Activated T-helper 1 cell treated with Interleukin-2 at 50 U/mL for 16 hours (primary cell): ENCODE measurements around the gene CES5A.
"Not testable (repeated sequence)": the region's sequence is repeated elsewhere in the genome, so short reads cannot be mapped to it uniquely, and the experiment has no call there.

Experiments used
- DNase-seq: peaks from one replicate; pipeline ENCODE4 v3.0.0-alpha.2; 2020; ENCODE audit warnings: low read depth

CES5A gene, protein sequence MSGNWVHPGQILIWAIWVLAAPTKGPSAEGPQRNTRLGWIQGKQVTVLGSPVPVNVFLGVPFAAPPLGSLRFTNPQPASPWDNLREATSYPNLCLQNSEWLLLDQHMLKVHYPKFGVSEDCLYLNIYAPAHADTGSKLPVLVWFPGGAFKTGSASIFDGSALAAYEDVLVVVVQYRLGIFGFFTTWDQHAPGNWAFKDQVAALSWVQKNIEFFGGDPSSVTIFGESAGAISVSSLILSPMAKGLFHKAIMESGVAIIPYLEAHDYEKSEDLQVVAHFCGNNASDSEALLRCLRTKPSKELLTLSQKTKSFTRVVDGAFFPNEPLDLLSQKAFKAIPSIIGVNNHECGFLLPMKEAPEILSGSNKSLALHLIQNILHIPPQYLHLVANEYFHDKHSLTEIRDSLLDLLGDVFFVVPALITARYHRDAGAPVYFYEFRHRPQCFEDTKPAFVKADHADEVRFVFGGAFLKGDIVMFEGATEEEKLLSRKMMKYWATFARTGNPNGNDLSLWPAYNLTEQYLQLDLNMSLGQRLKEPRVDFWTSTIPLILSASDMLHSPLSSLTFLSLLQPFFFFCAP

DNA sequence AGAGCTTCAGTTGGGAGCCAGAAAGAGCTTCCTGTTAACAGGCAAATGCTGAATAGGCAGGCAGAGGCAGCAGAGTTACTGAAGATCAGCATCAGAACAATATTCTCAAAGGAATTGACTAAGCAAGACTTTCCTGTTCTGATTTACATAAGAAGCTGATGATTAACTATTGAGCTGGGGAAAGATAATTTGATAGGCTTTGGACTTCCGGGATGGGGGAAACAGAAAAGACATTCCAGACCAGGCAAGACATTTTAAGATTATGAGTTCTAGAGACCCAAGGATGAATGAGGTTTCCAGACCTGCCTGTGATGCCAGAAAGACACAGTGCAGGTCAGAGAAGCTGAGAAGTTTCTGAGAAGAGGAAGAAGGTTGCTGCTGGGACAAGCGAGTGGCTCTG lies at the start of gene CES5A:
CES5A (minus strand) TSS at position 101 of the 400 bp plus-strand sequence. CDS start 152 bp downstream, outside the sequence.
- DNase-seq = no peak

DNA sequence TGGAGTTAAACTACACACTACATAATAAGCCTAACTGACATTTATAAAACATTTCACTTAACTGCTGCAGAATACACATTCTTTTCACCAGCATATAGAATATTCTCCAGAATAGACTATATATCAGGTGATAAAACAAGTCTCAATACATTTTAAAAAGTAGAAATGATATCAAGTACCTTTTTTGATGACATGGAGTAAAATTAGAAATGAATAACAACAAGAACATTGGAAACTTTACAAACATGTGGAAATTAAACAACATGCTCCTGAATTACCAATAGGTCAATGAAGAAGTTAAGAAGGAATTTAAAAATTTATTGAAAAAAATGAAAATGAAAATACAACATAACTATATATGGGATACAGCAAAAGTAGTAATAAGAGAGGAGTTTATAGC lies 47.5 kb upstream of the CES5A start:
- no peak for DNase-seq

DNA sequence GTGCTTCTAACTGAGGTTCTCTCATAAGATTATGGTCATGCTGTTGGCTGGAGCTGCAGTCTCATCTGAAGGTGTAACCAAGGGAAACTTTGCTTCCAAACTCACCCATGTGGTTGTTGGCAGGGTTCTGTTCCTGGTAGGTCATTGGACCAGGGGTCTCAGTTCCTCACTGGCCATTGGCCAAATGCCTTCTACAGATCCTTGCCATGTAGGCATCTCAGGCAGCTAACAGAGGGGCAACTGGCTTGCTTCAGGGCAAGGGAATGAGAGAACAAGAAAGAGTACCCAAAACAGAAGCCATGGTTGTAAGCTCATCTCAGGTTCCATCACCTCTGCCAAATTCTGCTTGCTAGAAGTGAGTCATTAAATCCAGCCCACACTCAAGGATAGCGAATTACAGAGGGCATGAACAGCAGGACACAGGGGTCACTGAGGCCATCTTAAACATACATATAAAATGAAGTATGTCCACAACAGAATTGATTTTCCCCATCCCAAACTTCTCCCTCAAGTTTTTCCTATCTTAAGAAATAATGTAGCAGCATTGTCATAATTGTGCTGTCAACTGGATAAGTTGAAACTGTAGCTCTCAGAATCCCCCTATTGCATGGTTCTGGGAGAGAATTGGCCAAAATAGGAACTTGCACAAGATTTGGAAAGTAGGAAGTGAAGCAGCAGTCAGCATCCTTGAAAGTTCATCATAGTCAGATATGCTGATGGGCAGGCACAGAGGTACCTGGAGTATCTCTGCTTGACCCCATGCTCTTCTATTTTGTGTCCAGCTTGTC lies 42.4 kb upstream of the CES5A start:
- DNase-seq = no peak

DNA sequence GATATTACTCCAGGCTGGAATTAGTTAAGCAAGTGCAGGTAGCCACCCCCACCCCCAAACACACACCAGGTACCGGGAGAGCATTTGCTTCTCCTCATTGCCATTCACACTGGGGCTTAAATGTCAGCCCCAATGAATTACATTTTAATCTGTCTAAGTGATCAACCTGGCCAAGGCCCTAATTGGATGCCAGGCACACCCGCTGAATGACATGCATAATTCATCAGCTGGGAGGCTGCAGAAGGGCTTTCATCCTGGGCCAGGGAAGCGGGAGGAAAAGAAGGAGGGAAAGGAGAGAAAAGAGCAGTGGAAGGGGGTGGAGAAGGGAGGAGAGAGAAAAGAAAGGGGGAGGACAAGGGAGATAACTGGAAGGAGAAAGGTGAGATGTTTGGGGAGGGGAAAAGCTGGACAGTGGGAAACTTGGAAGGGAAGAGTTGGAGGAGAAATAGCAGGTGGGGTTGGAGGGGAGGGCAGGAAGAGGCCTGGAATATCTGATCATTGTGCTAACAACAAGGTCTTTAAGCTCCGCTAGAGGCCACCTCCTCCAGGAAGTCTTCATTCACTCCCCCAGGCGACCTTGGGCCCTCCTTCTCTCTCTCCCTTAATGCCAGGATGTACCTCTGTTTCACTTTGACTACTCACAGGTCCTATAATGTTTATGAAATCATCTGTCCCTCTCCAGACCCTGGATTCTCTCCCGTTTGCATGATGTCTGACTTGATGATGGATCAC lies 40.1 kb upstream of the CES5A start:
- no peak for DNase-seq

DNA sequence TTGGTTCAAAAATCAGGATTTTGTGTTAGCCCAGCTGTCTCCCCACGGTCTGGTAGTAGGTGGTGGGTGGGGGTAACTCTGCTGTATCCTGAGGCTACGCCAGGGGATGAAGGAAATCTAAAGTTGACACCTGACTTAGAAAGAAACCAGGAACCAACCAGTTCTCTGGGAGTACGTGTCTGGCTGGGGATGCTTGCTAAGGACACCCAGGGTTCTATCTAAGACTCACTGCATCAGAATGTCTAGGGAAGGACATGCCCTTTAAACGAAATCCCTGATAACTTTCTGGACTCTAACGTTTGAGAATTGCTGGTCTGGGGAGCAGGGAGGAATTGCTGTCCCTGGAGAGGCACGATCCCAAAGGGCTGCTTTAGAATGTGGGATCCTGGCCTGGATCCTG lies 39.2 kb upstream of the CES5A start:
- no peak for DNase-seq

DNA sequence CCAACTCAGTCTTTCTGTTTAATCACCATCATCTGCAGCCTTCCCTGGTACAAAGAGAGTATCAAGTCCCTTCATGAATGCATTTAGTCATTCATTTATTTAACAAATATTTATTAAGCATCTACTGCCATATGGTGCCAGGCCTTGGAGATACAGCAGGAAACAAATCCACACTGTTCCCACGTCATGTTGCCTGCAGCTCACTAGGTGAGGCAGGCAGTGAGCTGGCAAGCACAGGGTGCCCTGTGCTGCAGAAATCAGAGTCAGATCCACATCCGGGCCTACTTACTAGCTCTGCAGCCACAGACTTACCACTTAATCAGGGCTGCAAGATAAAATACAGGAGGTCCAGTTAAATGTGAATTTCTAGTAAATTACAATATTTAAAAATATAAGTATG lies 38.5 kb upstream of the CES5A start:
- DNase-seq = no peak

DNA sequence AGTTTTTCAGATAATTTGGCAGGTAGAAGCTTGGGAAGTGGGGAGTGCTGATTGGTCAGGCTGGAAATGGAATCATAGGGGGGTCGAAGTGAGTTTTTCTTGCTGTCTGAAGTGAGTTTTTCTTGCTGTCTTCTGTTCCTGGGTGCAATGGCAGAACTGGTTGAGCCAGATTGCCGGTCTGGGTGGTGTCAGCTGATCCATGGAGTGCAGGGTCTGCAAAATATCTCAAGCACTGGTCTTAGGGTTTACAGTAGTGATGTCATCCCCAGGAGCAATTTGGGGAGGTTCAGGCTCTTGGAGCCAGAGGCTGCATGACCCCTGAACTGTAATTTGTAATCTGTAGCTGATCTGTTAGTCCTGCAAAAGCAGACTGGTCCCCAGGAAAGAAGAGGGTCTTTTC lies 37.9 kb upstream of the CES5A start:
- DNase-seq = not testable (repeated sequence)

DNA sequence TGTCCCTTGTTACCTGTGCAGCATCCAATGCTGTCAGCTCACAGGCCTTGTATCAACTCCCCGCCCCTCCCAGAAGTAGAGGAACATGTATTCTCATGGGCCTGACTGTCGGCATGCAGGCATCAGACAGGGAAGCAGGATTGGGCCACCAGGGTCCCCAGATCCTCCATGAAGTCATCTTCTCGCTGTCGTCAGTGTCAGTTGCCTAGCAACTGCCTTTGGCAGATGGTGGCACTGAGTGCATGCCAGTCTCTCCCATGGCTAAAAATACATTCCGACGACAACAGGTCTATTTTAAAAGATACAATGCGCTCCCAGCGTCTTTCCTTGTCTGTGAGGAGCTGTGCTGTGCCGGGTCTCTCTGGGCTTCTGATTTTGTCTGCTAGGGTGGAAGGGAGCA lies 36.8 kb upstream of the CES5A start:
- DNase-seq = no peak

DNA sequence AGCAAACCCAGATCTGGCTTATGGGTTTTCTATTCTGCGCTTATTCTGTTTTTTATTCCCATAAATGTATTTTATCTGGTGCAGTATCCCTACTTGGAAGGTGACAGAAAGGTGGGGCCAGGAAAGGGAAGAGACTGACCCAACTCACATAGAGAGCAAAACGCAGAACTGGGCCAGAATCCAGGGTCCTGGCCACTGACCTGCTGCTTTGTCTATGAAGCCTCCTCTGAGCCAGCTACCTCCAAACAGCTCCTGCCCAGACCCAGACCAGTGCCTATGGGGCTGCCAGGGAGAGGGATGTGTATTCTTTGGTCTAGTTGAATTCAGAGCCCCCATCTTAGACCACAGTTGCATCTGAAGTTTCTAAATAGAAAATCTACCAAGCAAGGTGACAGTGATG lies 36.4 kb upstream of the CES5A start:
- DNase-seq = no peak

DNA sequence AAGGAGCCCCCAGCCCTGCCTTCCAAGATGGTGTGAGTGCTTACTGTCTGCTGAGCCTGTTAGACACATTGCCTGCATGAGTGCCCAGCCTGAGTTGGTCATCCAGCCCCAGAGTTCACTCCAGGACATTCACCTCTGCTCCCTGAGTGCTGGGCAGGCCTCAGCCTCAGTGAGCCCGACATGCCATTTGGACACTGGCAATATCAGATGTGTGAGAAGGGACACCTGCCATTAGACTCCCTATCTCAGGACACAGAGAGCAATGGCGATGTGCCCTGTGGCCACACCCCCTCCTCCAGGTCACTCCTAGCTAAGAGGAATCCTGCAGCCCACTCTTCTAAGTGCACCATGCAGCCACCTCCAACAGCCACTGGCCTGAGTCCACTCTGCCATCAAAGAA lies 34.7 kb upstream of the CES5A start:
- DNase-seq = no peak

DNA sequence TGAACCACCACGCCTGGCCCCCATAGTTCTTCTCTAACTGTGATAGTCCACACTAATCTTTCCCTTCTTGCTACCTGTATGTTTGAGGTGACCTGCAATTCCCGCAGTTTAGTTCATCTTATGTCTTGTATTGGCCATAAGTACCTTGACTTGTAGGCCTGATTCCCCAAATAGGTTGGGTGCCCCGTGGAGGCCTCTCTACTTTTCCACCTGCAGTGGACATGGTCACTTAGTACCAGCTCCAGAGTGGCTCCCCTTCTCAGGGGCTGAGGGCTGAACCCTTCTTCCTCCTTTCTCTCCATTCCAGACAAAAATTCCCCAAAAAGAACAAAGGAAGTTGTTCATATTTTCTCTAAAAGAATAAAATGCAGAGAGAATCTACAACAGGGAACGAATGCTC lies 33.5 kb upstream of the CES5A start:
- no peak for DNase-seq

DNA sequence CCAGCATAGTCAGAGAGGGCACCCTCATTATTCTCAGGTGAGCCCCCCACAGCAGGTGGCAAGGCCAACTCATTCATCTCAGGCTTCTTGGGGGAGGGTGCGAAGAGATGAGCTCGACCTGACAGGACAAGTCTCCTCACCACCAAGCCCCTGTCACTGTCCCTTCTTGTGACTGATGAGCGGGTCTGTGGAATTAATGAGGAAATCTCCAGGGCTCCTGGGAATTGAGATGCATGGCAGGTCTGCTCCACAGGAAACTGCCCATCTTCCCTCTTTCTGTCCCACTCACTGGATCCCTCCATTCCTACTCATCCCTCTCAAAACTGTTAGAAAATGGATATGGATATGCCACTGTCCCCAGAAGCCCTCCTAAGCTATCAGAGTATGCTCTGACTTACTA lies 32.5 kb upstream of the CES5A start:
- no peak for DNase-seq

DNA sequence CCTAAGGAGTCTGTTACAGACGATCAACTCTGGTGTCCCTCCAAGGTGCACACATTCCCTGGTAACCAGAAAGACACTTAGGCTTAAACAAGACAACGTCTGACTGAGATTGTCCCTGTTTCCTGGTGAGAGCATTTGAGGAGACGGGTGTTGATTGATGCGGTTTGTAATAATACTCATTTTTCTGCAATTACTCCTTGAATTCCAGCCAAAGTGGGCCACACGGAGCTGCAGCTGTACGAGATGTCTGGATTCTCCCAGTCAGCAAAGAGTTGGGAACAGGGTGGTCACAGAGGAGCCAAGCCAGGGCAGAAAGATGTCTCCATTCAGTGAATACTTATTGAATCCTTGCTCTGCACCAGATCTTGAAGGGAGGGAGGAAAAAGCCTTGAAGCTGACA lies 30.9 kb upstream of the CES5A start:
- DNase-seq = no peak

DNA sequence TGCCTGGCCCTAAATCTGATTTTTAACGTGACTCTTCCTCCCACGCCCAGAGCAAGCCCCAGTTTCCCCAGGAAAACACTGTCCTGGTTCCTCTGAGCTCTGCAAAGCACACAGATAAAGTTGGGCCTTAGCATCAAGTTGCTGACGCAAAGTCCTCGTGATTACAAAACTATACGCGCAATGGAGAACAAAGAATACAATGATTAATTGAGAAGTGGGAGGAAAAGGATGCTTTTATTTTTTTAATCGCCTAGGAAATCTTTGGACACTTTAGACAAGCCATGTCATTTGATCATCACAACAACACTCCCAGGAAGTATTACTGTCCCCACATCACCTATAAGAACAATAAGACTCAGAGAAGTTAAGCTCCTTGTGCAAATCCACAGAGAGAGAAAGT lies 30.5 kb upstream of the CES5A start:
- DNase-seq = no peak

DNA sequence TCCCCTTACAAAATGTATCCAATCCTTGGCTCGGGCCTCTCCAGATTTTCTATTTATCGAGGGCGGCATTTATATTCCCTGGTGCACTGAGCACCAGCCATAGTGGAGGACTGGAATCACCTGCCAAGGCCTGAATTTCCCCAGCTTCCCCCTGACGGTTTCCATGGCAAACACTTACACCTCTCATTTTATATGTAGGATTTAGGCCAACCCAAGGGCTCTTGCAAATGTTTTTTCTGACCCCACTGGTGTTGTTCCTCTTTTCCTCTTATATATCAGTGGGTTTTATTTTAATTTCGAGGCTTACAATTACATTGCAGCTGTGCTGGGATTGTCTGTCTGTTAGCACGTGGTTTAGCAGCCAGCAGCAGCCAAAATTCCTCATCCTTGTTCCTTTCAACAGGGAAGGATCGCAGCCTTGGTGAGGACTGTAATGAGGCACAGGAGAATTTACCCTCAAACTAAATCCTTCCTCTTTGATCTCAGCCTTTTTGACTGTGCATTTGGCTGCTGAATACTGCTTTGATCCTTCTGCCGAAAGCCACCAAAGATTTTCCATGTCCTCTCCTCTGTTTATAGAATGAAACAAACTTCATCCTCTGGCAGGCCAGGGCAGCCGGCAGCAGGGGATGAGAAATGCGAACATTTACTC lies 26.5 kb upstream of the CES5A start:
- no peak for DNase-seq

DNA sequence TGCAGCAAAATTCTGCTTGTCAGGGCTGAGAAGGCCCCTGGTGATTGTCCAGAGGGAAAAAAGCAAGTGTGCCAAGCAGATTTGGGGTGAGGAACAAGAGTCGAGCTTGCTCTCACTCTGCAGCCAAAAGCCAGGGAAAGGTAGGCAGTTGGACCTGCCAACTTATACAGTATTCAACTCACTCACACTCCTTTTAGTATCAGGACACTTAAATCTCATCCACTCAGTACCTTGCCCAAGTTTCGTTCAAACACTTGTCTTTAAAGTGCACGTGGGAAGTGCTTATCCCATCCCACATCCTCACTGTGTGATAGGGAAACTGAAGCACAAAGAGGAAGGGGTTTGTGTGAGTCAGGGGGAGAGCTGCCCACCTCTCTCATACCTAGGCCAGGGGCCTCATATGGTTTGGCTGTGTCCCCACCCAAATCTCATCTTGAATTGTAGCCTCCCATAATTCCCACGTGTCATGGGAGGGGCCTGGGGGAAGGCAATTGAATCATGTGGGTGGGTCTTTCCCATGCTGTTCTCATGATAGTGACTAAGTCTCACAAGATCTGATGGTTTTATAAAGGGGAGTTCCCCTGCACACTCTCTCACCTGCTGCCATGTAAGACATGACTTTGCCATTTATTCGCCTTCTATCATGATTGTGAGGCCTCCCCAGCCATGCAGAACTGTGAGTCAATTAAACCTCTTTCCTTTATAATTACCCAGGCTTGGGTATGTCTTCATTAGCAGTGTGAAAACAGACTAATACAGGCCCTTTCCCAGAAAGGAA lies 25.6 kb upstream of the CES5A start:
- DNase-seq = no peak

DNA sequence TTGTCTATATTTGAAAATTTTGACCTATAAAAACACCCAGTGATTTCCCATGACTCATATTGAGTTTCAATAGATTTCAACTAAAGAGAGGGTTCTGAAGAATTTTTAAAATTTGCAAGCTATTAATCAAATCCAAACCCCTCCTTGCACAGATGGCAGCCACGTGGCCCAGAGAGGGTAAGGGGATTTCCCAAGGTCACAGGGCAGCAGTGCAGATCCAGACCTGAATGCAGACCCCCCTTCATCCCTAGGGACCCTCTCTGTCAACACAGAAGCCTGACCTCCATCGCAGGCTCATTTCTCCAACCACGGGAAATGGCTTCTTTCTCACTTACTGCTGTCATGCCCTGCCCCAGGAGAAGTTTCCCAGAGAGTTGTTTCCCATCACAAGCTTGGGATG lies 24.7 kb upstream of the CES5A start:
- DNase-seq = no peak

DNA sequence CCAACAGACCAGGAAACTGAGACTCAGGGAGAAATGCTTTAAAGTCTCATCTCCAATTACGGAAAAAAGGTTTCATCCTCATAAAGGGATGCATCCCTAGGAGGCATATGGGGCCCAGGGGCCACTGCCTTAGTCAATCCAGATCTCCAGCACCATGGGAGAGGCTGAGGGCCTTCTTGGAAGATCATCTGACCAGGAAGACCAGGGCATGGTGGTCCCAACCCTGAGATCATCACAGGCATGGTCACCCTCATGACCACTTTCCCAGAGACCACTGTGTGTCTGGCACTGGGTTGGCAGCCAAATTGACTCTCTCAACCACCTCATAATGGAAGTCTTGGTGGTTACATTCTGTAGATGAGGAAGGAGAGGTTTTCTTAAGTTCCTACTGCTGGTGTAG lies 23.4 kb upstream of the CES5A start:
- no peak for DNase-seq

DNA sequence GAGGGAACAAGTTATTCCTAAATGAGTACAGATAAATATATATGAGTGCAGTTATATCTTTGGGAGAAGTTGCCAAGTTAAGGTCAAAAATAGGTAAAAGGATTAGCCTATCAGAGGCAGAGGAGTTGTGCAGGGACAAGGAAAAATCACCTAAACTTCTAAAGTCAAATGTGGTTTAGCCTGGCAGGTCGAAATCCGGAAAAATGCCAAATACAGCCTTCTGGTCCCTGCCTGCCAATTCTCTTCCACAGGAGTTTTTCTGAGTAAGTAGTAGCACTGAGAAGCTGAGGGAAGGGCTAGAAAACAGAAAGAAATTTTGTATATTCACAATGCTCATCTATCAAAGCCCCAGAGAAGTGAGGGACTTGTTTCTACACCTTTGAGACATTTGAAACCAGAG lies 17.6 kb upstream of the CES5A start:
- DNase-seq = no peak

DNA sequence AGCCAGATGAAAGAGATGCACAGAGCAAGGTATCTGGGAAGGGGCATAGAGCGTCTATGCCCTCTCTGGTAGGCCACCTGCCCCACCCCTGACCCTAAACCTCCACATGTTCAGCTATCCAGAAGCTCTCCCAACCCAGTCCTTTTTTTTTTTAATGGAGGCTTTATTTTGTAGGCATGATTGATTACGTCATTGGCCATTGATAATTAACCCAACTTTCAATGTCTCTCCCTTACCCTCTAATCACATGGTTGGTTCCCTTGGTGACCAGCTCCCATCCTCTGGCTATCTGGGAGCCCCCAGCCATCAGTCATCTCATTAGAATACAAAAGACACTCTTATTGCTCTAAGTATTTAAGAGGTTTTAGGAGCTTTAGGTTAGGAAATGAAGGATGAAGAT lies 14.3 kb upstream of the CES5A start:
- DNase-seq = no peak

DNA sequence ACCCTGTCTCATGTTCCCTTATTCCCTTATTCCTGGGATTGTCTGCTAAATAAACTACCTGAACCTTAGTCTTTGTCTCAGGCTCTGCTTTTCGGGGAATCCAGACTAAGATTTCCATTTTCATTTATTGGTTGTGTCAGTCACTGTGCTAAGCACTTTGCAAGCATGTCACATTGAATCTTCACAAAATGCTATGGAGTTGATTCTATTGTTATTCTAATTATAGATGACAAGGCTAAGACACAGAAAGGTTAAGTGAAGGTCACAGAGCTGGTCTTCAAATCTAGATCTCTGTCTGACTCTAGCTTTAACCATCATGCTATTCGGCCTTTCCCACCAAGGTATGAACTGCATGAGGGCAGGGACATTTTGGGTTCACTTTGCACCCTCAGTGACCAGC lies 13.4 kb upstream of the CES5A start:
- no peak for DNase-seq
